Measurements from ENCODE around the gene PTPRZ1.

The PTPRZ1 gene

GRCh38 chr7:121891731-121892130, 18.8 kb downstream of the PTPRZ1 start:
- DNase-seq (ENCODE audit: low spot score): no peak

GRCh38 chr7:121901026-121901425, 28.1 kb downstream of the PTPRZ1 start:
- DNase-seq (ENCODE audit: low spot score): no peak

GRCh38 chr7:121904120-121904519, 31.2 kb downstream of the PTPRZ1 start:
- DNase-seq (ENCODE audit: low spot score): no peak

GRCh38 chr7:121908042-121908441, 35.1 kb downstream of the PTPRZ1 start:
- DNase-seq (ENCODE audit: low spot score): no peak

GRCh38 chr7:121909716-121910345, 36.9 kb downstream of the PTPRZ1 start:
- no peak for DNase-seq (ENCODE audit: low spot score)

- no peak for DNase-seq (ENCODE audit: low spot score)
Observed at GRCh38 chr7:121913947-121914675, 41.1 kb downstream of the PTPRZ1 start.

- no peak for DNase-seq (ENCODE audit: low spot score)
Observed at GRCh38 chr7:121914676-121915279, 41.8 kb downstream of the PTPRZ1 start.

GRCh38 chr7:121916211-121916610, 43.2 kb downstream of the PTPRZ1 start:
- no peak for DNase-seq (ENCODE audit: low spot score)

- DNase-seq (ENCODE audit: low spot score): no peak
Observed at GRCh38 chr7:121919986-121920385, 47.0 kb downstream of the PTPRZ1 start.

- no peak for DNase-seq (ENCODE audit: low spot score)
Observed at GRCh38 chr7:121924269-121925186, 51.6 kb downstream of the PTPRZ1 start.

GRCh38 chr7:121931149-121931902, 58.4 kb downstream of the PTPRZ1 start:
- no peak for DNase-seq (ENCODE audit: low spot score)

GRCh38 chr7:121932768-121933167, 59.8 kb downstream of the PTPRZ1 start:
- DNase-seq (ENCODE audit: low spot score): no peak

- no peak for DNase-seq (ENCODE audit: low spot score)
Observed at GRCh38 chr7:121936951-121937623, 64.1 kb downstream of the PTPRZ1 start.

- DNase-seq (ENCODE audit: low spot score): no peak
Observed at GRCh38 chr7:121938429-121938996, 65.6 kb downstream of the PTPRZ1 start.

- DNase-seq (ENCODE audit: low spot score): no peak
Observed at GRCh38 chr7:121940918-121941317, 68.0 kb downstream of the PTPRZ1 start.

- no peak for DNase-seq (ENCODE audit: low spot score)
Observed at GRCh38 chr7:121941830-121942229, 68.9 kb downstream of the PTPRZ1 start.

- DNase-seq (ENCODE audit: low spot score): no peak
Observed at GRCh38 chr7:121945066-121945465, 72.1 kb downstream of the PTPRZ1 start.

GRCh38 chr7:121945480-121946236, 72.7 kb downstream of the PTPRZ1 start:
- DNase-seq (ENCODE audit: low spot score): no peak

- no peak for DNase-seq (ENCODE audit: low spot score)
Observed at GRCh38 chr7:121953164-121953563, 80.2 kb downstream of the PTPRZ1 start.

GRCh38 chr7:121953601-121954000, 80.6 kb downstream of the PTPRZ1 start:
- no peak for DNase-seq (ENCODE audit: low spot score)

Measured in CD4-positive, alpha-beta T cell treated with Interleukin-6 at 100 ng/mL for 8 hours (primary cell).